ENCODE data around the gene GSTM3. TPM values are rescaled to one million over a fixed set of nuclear protein-coding genes. Genes with fewer than 3 reads are reported as not detected.
"Not testable (repeated sequence)": the region's sequence is repeated elsewhere in the genome, so short reads cannot be mapped to it uniquely, and the experiment has no call there.

The GSTM3 gene
- total and polyA plus RNA-seq, 7 donors, result 10.1 to 79.8 (median 39.8) TPM

- 21 to 23% methylated on average over 6 of the region's 6 CpGs; no CpG with 5 or more reads in 1 of the 3 donors for WGBS, 3 donors
- Histone ChIP-seq H3K27ac (peak overlapping the region; percentile 41), H3K4me1 (peaks cover 39% of the 10 kb centered on the region), H3K4me3 (no peak overlapping the region), H3K27me3 (ENCODE audit: insufficient read depth in 3 of 3, low read length in 2 of 3) (no peaks in the 10 kb centered on the region), H3K9me3 (no peaks in the 10 kb centered on the region), H3K36me3 (ENCODE audit: insufficient read depth in 1 of 2, low read depth in 1 of 2) (peaks cover 0 to 16% of the 10 kb centered on the region in 2 donors)
- intact Hi-C loops (cut with DNase I), result no loop called here
- DNase-seq (no peak), ATAC-seq (no peak)
- TF ChIP-seq CTCF (IDR thresholded peaks at IDR 0.05), result no peak
These were observed 49.1 kb downstream of the GSTM3 start for GRCh38 chr1:109691759-109692158.

GRCh38 chr1:109689844-109690405 lies 50.9 kb downstream of the GSTM3 start:
- Histone ChIP-seq H3K4me1 (peaks cover 29% of the 10 kb centered on the region), H3K36me3 (ENCODE audit: insufficient read depth in 1 of 2, low read depth in 1 of 2) (peaks cover 0 to 16% of the 10 kb centered on the region in 2 donors), H3K4me3 (no peak overlapping the region), H3K9me3 (no peaks in the 10 kb centered on the region), H3K27me3 (ENCODE audit: insufficient read depth in 3 of 3, low read length in 2 of 3) (no peaks in the 10 kb centered on the region), H3K27ac (peak overlapping the region; percentile 46)
- no peak for TF ChIP-seq CTCF (IDR thresholded peaks at IDR 0.05)
- WGBS, 3 donors, result 13 to 30% methylated on average over 6 of the region's 6 CpGs; no CpG with 5 or more reads in 1 of the 3 donors
- intact Hi-C loops (cut with DNase I), result loop anchor here in 1 of 2 donors (5.0 kb wide), 1 partner anchor 48 kb away; no protein-coding TSS in a partner anchor
- no peak for DNase-seq
- ATAC-seq, result no peak

GRCh38 chr1:109687641-109688499 lies 53.0 kb downstream of the GSTM3 start, which contains the start of gene GSTM1:
TSS of gene GSTM1 (plus strand) at chr1:109687817. CDS start at chr1:109687874, 57 bp downstream.
- Histone ChIP-seq H3K27me3 (ENCODE audit: insufficient read depth in 3 of 3, low read length in 2 of 3) (no peaks in the 10 kb centered on the region), H3K9me3 (no peaks in the 10 kb centered on the region), H3K4me1 (peaks cover 29% of the 10 kb centered on the region), H3K36me3 (ENCODE audit: insufficient read depth in 1 of 2, low read depth in 1 of 2) (peaks cover 0 to 16% of the 10 kb centered on the region in 2 donors), H3K4me3 (peak within 1 kb of the TSS; percentile 67), H3K27ac (peak within 1 kb of the TSS; percentile 91)
- peak in 1 of 2 donors; percentile 90 for DNase-seq
- ATAC-seq, result peak in 2 of 4 donors; percentile 95 to 96
- TF ChIP-seq CTCF (IDR thresholded peaks at IDR 0.05), result peak; percentile 61
- intact Hi-C loops (cut with DNase I), result loop anchor here (1.0 to 5.0 kb wide), 2 partner anchors 45 to 46 kb away; no protein-coding TSS in a partner anchor
- WGBS, 3 donors, result 0 to 1% methylated on average over 17 to 46 of the region's 46 CpGs; no CpG with 5 or more reads in 1 of the 3 donors

- H3K27ac ChIP-seq, result peak overlapping the region; percentile 91
- 19 to 58% (median 20%) methylated on average over 1 to 11 of the region's 11 CpGs for WGBS, 3 donors
- H3K27me3 ChIP-seq (ENCODE audit: insufficient read depth in 3 of 3, low read length in 2 of 3); H3K9me3 ChIP-seq; DNase-seq: not testable (repeated sequence)
- H3K4me1 ChIP-seq, result peaks cover 28% of the 10 kb centered on the region
- peaks cover 0 to 16% of the 10 kb centered on the region in 2 donors for H3K36me3 ChIP-seq (ENCODE audit: insufficient read depth in 1 of 2, low read depth in 1 of 2)
- ATAC-seq, result peak in 1 of 4 donors; percentile 14
- peak overlapping the region; percentile 67 for H3K4me3 ChIP-seq
- intact Hi-C loops (cut with DNase I), result loop anchor here (1.0 to 5.0 kb wide), 2 partner anchors 44 to 45 kb away; no protein-coding TSS in a partner anchor
These were observed 53.7 kb downstream of the GSTM3 start for GRCh38 chr1:109687109-109687508.

- not testable (repeated sequence) for ATAC-seq; H3K27me3 ChIP-seq (ENCODE audit: insufficient read depth in 3 of 3, low read length in 2 of 3); DNase-seq; H3K4me3 ChIP-seq; H3K9me3 ChIP-seq
- WGBS, 3 donors, result 46 to 51% methylated on average over 3 to 4 of the region's 4 CpGs; no CpG with 5 or more reads in 1 of the 3 donors
- Histone ChIP-seq H3K27ac (peak overlapping the region; percentile 91), H3K4me1 (peaks cover 19% of the 10 kb centered on the region), H3K36me3 (ENCODE audit: insufficient read depth in 1 of 2, low read depth in 1 of 2) (peaks cover 0 to 10% of the 10 kb centered on the region in 2 donors)
- intact Hi-C loops (cut with DNase I), result loop anchor here in 1 of 2 donors (5.0 kb wide), 1 partner anchor 44 kb away; no protein-coding TSS in a partner anchor
These were observed 54.9 kb downstream of the GSTM3 start for GRCh38 chr1:109685890-109686289.

GRCh38 chr1:109685399-109685798 lies 55.4 kb downstream of the GSTM3 start:
- H3K36me3 ChIP-seq (ENCODE audit: insufficient read depth in 1 of 2, low read depth in 1 of 2); H3K4me3 ChIP-seq; H3K9me3 ChIP-seq; DNase-seq; H3K27me3 ChIP-seq (ENCODE audit: insufficient read depth in 3 of 3, low read length in 2 of 3): not testable (repeated sequence)
- 22 to 30% methylated on average over 1 of the region's 1 CpG; no CpG with 5 or more reads in 1 of the 3 donors for WGBS, 3 donors
- intact Hi-C loops (cut with DNase I), result loop anchor here in 1 of 2 donors (5.0 kb wide), 1 partner anchor 43 kb away; no protein-coding TSS in a partner anchor
- peak overlapping the region; percentile 91 for H3K27ac ChIP-seq
- H3K4me1 ChIP-seq, result peaks cover 19% of the 10 kb centered on the region
- ATAC-seq, result peak in 3 of 4 donors; percentile 45 to 68 (median 68)

GRCh38 chr1:109684777-109685176 lies 56.1 kb downstream of the GSTM3 start:
- ATAC-seq; H3K9me3 ChIP-seq; H3K4me3 ChIP-seq; H3K36me3 ChIP-seq (ENCODE audit: insufficient read depth in 1 of 2, low read depth in 1 of 2); H3K27me3 ChIP-seq (ENCODE audit: insufficient read depth in 3 of 3, low read length in 2 of 3); H3K27ac ChIP-seq; DNase-seq: not testable (repeated sequence)
- intact Hi-C loops (cut with DNase I), result loop anchor here in 1 of 2 donors (5.0 kb wide), 1 partner anchor 42 kb away; no protein-coding TSS in a partner anchor
- 87 to 90% methylated on average over 6 of the region's 6 CpGs; no CpG with 5 or more reads in 1 of the 3 donors for WGBS, 3 donors
- H3K4me1 ChIP-seq, result peaks cover 17% of the 10 kb centered on the region

Measured in psoas muscle (tissue), 8 donors.